HCT116 (cell line): ENCODE measurements around the gene RPTOR. TPM values are rescaled to one million over a fixed set of nuclear protein-coding genes. Genes with fewer than 3 reads are reported as not detected.

ENCODE experiments used
- ATAC-seq: fragments of 200-7000 bp; cut with Tn5 transposase; 2 replicates; pipeline ENCODE4 v1.9.1; 2020; ENCODE audit warnings: mild to moderate bottlenecking, moderate library complexity
- BruUV-seq: library from RNA; stranded (reverse); fragments of 400-500 nt; replicated peaks from 2 replicates; lab custom pipeline; 2021; lab: Mats Ljungman, UMichigan
- CTCF ChIA-PET: fragments of 300-600 bp; sonication (Branson Sonifier 250); formaldehyde crosslinking; loops from one replicate; lab custom pipeline; 2021; ENCODE audit warnings: antibody characterized with exemption; lab: Charles Lee
- POLR2A ChIA-PET: fragments of 300-600, 350-600 bp; sonication (Branson Sonifier 250); formaldehyde crosslinking; loops from one replicate; lab custom pipeline; 2021; ENCODE audit warnings: antibody characterized with exemption; lab: Charles Lee
- RAD21 ChIA-PET, 2 experiments: fragments of 300-600 bp; sonication (Branson Sonifier 250); formaldehyde crosslinking; loops; one replicate each; lab custom pipeline; 2023; ENCODE audit warnings: low total read pairs in 2 of 2; ENCODE audit not compliant: uncharacterized antibody in 2 of 2, unreplicated experiment in 2 of 2, low non-redundant PET in 1 of 2; lab: Charles Lee
- DNase-seq: peaks from one replicate; pipeline ENCODE4 v3.0.0-alpha.2; 2010; ENCODE audit warnings: low read depth, low spot score
- H2AFZ ChIP-seq: fragments of 200-600 bp; shearing (Covaris generic), sonication (generic); 2 replicates; pipeline ENCODE4 v1.6.1; 2017; ENCODE audit warnings: low read depth, mixed run types, mixed read lengths, antibody characterized with exemption, low read length; ENCODE audit not compliant: poor library complexity, severe bottlenecking
- H3K27ac ChIP-seq: 2 replicates; pipeline ENCODE4 v1.5.1; 2012; ENCODE audit warnings: low read depth, low read length
- H3K27me3 ChIP-seq: fragments of 200-600 bp; sonication (generic); 2 replicates; pipeline ENCODE4 v1.6.1; 2016; ENCODE audit warnings: mixed run types, low read length, mixed read lengths; ENCODE audit not compliant: insufficient read depth
- H3K36me3 ChIP-seq, 2 experiments: fragments of 200-500 bp in 1 of 2; fragments of 200-600 bp in 1 of 2; sonication (Bioruptor generic) in 1 of 2; sonication (generic) in 1 of 2; 2 replicates each; pipeline versions ENCODE4 v1.5.1 to v1.6.1; 2014 to 2016; ENCODE audit warnings: low read length in 2 of 2, inconsistent platforms in 1 of 2, mixed read lengths in 1 of 2, mixed run types in 1 of 2; ENCODE audit not compliant: insufficient read depth in 2 of 2, control insufficient read depth in 1 of 2
- H3K4me1 ChIP-seq, 2 experiments: fragments of 200-600 bp in 1 of 2; sonication (generic) in 1 of 2; 2 replicates each; pipeline versions ENCODE4 v1.5.1 to v1.6.1; 2012 to 2017; ENCODE audit warnings: low read length in 2 of 2, inconsistent platforms in 1 of 2, mild to moderate bottlenecking in 1 of 2, mixed read lengths in 1 of 2, mixed run types in 1 of 2, moderate library complexity in 1 of 2; ENCODE audit not compliant: insufficient read depth in 2 of 2, control insufficient read depth in 1 of 2
- H3K4me2 ChIP-seq: fragments of 200-600 bp; sonication (generic); 2 replicates; pipeline ENCODE4 v1.6.1; 2017; ENCODE audit warnings: mixed run types, low read length, mixed read lengths
- H3K4me3 ChIP-seq, 2 experiments: fragments of 200-600 bp in 1 of 2; sonication (generic) in 1 of 2; replicated peaks in 1 of 2; 2 replicates each; pipeline ENCODE4 v1.5.1; 2011 to 2016; ENCODE audit warnings: low read length in 2 of 2, control low read depth in 1 of 2, low read depth in 1 of 2, mild to moderate bottlenecking in 1 of 2, mixed read lengths in 1 of 2, mixed run types in 1 of 2
- H3K79me2 ChIP-seq: fragments of 200-600 bp; sonication (generic); 2 replicates; pipeline ENCODE4 v1.6.1; 2017; ENCODE audit warnings: mild to moderate bottlenecking, mixed run types, low read length, moderate library complexity, mixed read lengths; ENCODE audit not compliant: insufficient read depth
- H3K9ac ChIP-seq: fragments of 200-600 bp; sonication (generic); 2 replicates; pipeline ENCODE4 v1.6.1; 2016; ENCODE audit warnings: low read length, mixed read lengths
- H3K9me2 ChIP-seq: fragments of 200-600 bp; sonication (generic), shearing (Covaris generic); 2 replicates; pipeline ENCODE4 v1.6.1; 2017; ENCODE audit warnings: mixed run types, mild to moderate bottlenecking, moderate library complexity; ENCODE audit not compliant: insufficient read depth
- H3K9me3 ChIP-seq, 2 experiments: fragments of 200-500 bp in 1 of 2; fragments of 200-600 bp in 1 of 2; sonication (Bioruptor generic) in 1 of 2; sonication (generic) in 1 of 2; 2 replicates each; pipeline ENCODE4 v1.6.1; 2014 to 2017; ENCODE audit warnings: low read length in 2 of 2, mixed read lengths in 2 of 2, inconsistent platforms in 1 of 2, low read depth in 1 of 2, mild to moderate bottlenecking in 1 of 2, mixed run types in 1 of 2, moderate library complexity in 1 of 2; ENCODE audit not compliant: control insufficient read depth in 1 of 2, insufficient read depth in 1 of 2
- H4K20me1 ChIP-seq: fragments of 200-600 bp; sonication (generic), shearing (Covaris generic); 2 replicates; pipeline ENCODE4 v1.6.1; 2017; ENCODE audit warnings: mixed run types, mild to moderate bottlenecking, moderate library complexity; ENCODE audit not compliant: insufficient read depth
- ATF3 ChIP-seq: IDR thresholded peaks from 2 replicates; pipeline ENCODE4 v1.6.1; 2012
- CBX3 ChIP-seq: IDR thresholded peaks from 2 replicates; pipeline ENCODE4 v1.6.1; 2012; ENCODE audit warnings: low read depth
- EGR1 ChIP-seq: IDR thresholded peaks from 2 replicates; pipeline ENCODE4 v1.6.1; 2012; ENCODE audit warnings: low read depth
- ELF1 ChIP-seq: IDR thresholded peaks from 2 replicates; pipeline ENCODE4 v1.6.1; 2012; ENCODE audit warnings: low read depth, borderline replicate concordance
- EZH2 ChIP-seq: fragments of 200-600 bp; sonication (generic); IDR thresholded peaks from 2 replicates; pipeline ENCODE4 v1.6.1; 2017; ENCODE audit warnings: antibody characterized with exemption, mixed run types
- JUND ChIP-seq: IDR thresholded peaks from 2 replicates; pipeline ENCODE4 v1.6.1; 2012
- POLR2A ChIP-seq: IDR thresholded peaks from 2 replicates; pipeline ENCODE4 v1.7.0; 2011; ENCODE audit warnings: borderline replicate concordance; ENCODE audit not compliant: insufficient read depth, insufficient read length; ENCODE audit errors: extremely low read depth
- RAD21 ChIP-seq: IDR thresholded peaks from 2 replicates; pipeline ENCODE4 v1.6.1; 2012; ENCODE audit warnings: low read depth, mild to moderate bottlenecking
- SIN3A ChIP-seq: IDR thresholded peaks from 2 replicates; pipeline ENCODE4 v1.6.1; 2012; ENCODE audit warnings: low read depth
- SRF ChIP-seq: IDR thresholded peaks from 2 replicates; pipeline ENCODE4 v1.6.1; 2012; ENCODE audit warnings: low read depth
- YY1 ChIP-seq: IDR thresholded peaks from 2 replicates; pipeline ENCODE4 v1.6.1; 2011; ENCODE audit warnings: low read length, low read depth, moderate library complexity, mild to moderate bottlenecking; ENCODE audit not compliant: insufficient replicate concordance; ENCODE audit errors: extremely low read depth
- ZNF274 ChIP-seq: fragments of 200-500 bp; sonication (Bioruptor generic); IDR thresholded peaks from 2 replicates; pipeline ENCODE4 v1.6.1; 2014; ENCODE audit warnings: mild to moderate bottlenecking, low read depth, low read length, inconsistent platforms
- intact Hi-C: fragments of 100-400 bp; cut with micrococcal nuclease; formaldehyde crosslinking; loops from 2 replicates; pipeline ENCODE4 v1.10.0; 2022
- total RNA-seq: library from RNA; stranded (reverse); gene quantifications from one replicate; pipeline ENCODE4 v1.2.1, GENCODE V29; 2021; ENCODE audit not compliant: unreplicated experiment
- TF ChIP-seq, protein P1 (sequence below): IDR thresholded peaks from 2 replicates; pipeline ENCODE4 v1.6.1; 2011; ENCODE audit warnings: mild to moderate bottlenecking, low read length, moderate library complexity; ENCODE audit not compliant: insufficient replicate concordance; ENCODE audit errors: extremely low read depth
- TF ChIP-seq, protein P2 (sequence below): IDR thresholded peaks from 2 replicates; pipeline ENCODE4 v1.6.1; 2012

RPTOR gene
- total RNA-seq, 1 experiment from 2014 or later = 69.5 TPM

DNA sequence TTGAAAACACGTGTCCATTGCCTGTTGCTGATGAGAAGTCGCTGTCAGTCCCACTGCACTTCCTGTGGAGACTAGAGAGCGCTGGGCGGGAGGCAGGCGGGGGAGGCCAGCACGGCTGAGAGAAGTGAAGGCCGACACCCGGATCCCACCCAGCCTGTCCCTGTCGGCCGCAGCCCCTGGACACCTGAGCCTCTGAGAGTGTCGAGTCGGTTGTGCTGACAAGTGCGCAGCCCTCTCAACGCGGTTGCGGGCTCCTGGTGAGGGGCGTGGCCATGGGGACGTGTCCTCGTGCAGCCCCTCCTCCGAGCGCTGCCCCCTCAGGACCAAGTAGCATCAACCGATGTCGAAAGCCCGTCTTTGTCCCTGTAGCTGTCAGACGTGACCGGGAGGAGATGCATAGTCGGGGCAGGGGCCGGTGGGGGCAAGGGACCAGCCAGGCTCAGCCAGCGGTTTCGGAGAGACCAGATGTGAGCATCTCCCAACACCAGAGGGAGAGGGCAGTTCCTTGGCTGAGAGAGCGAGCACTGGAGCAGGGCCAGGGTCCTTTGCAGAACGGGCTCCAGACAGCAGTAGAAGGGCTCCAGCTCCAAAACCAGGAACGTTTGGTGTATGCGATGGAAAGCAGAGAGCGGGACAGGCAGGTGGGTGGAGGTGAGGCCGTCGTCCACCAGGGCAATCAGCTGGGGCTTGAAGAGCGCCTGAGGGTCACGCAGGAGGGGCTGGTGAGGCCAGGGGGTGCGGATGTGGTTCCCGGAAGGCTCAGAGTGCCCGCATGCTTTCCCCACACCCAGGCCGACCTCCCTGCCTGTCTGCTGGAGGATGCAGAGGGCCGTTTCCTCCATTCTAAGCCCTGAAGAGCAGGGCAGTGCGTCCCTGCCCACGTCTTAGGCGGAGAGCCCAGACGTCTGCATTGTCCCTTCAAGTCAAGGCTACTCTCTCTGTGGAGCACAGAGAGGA is 403.7 kb downstream of the RPTOR start:
- no peak overlapping the region for H3K4me2 ChIP-seq
- no peaks in the 10 kb centered on the region for H3K9me2 ChIP-seq
- H3K9ac ChIP-seq = no peak overlapping the region
- peaks cover 7 to 20% of the 10 kb centered on the region in 2 experiments; a peak in 3 of 4 replicates for H3K36me3 ChIP-seq
- CTCF ChIA-PET = no interaction called here
- no TSS peak for BruUV-seq
- no peak overlapping the region for H2AFZ ChIP-seq
- H3K27me3 ChIP-seq = no peaks in the 10 kb centered on the region
- H3K4me3 ChIP-seq = no peak overlapping the region
- ATAC-seq = 0 out of 2 replicates have a peak, but pooled peaks have one; percentile 9
- intact Hi-C loops = no loop called here
- no peaks in the 10 kb centered on the region for H3K4me1 ChIP-seq
- no peak for TF ChIP-seq EZH2
- no peak for TF ChIP-seq ELF1
- TF ChIP-seq POLR2A = no peak
- TF ChIP-seq, protein P1, sequence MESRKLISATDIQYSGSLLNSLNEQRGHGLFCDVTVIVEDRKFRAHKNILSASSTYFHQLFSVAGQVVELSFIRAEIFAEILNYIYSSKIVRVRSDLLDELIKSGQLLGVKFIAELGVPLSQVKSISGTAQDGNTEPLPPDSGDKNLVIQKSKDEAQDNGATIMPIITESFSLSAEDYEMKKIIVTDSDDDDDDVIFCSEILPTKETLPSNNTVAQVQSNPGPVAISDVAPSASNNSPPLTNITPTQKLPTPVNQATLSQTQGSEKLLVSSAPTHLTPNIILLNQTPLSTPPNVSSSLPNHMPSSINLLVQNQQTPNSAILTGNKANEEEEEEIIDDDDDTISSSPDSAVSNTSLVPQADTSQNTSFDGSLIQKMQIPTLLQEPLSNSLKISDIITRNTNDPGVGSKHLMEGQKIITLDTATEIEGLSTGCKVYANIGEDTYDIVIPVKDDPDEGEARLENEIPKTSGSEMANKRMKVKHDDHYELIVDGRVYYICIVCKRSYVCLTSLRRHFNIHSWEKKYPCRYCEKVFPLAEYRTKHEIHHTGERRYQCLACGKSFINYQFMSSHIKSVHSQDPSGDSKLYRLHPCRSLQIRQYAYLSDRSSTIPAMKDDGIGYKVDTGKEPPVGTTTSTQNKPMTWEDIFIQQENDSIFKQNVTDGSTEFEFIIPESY = no peak
- no peak for TF ChIP-seq YY1
- TF ChIP-seq ZNF274 = no peak
- TF ChIP-seq JUND = no peak
- TF ChIP-seq CBX3 = no peak
- TF ChIP-seq, protein P2, sequence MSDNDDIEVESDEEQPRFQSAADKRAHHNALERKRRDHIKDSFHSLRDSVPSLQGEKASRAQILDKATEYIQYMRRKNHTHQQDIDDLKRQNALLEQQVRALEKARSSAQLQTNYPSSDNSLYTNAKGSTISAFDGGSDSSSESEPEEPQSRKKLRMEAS = no peak
- TF ChIP-seq ATF3 = no peak
- no peak for TF ChIP-seq SIN3A
- TF ChIP-seq SRF = no peak
- TF ChIP-seq RAD21 = no peak
- no peak for TF ChIP-seq EGR1
- TF ChIP-seq, all 23 proteins: peak for 0
- no peaks in the 10 kb centered on the region for H4K20me1 ChIP-seq
- no peaks in the 10 kb centered on the region for H3K9me3 ChIP-seq
- no peak for DNase-seq
- RAD21 ChIA-PET = no interaction called here
- H3K79me2 ChIP-seq = no peaks in the 10 kb centered on the region
- no peak overlapping the region for H3K27ac ChIP-seq
- POLR2A ChIA-PET = no interaction called here
